Suppressor macrophage treated with lipopolysaccharide for 4 hours (primary cell): ENCODE data around the gene UST.

Experiments used
- DNase-seq: peaks from one replicate; pipeline ENCODE4 v3.0.0-alpha.2; 2020

UST gene, protein sequence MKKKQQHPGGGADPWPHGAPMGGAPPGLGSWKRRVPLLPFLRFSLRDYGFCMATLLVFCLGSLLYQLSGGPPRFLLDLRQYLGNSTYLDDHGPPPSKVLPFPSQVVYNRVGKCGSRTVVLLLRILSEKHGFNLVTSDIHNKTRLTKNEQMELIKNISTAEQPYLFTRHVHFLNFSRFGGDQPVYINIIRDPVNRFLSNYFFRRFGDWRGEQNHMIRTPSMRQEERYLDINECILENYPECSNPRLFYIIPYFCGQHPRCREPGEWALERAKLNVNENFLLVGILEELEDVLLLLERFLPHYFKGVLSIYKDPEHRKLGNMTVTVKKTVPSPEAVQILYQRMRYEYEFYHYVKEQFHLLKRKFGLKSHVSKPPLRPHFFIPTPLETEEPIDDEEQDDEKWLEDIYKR

DNA sequence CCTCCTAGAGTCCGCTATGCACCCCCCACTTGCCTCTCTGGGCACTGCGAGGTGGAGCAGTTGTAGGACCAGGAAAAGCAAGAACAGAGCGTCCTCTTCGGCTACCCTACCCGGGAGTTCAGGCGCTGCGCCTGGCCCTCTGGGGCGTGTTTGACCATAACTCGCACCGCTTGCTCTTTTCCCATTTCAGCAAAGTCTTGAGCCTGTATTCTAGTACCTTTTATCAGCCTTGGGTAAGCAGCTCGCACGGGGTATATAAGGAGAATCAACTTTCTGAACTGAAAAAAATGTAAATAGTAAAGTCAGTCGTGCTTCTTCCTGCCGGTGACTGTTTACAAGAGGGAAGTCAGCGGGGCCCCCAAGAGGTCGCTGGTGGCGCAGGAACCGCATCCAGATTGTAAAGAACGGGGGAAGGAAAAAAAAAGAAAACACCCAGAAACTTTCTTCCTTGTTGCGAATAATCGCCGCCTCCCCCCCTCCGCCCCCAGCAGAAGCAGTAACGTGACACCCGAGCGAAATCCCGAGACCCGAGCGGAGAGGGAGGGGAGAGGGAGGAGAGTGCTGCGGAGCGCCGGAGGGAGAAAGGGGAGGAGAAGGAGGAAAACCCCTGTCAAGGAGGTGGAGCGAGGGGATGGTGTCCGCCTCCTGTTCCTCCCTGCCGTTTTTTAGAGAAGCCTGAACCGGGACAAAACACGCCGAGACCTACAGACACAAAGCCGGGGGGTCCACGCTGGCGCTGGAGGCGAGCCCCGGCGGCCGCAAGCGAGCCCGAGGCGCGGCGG is at the start of gene UST:
Gene UST (plus strand): TSS at position 668 of the 782 bp plus-strand sequence. CDS start 401 bp downstream, outside the sequence.
- DNase-seq = peak; percentile 80

GRCh38 chr6:148697895-148698440 is 48.9 kb upstream of the UST start:
- DNase-seq = no peak

DNA sequence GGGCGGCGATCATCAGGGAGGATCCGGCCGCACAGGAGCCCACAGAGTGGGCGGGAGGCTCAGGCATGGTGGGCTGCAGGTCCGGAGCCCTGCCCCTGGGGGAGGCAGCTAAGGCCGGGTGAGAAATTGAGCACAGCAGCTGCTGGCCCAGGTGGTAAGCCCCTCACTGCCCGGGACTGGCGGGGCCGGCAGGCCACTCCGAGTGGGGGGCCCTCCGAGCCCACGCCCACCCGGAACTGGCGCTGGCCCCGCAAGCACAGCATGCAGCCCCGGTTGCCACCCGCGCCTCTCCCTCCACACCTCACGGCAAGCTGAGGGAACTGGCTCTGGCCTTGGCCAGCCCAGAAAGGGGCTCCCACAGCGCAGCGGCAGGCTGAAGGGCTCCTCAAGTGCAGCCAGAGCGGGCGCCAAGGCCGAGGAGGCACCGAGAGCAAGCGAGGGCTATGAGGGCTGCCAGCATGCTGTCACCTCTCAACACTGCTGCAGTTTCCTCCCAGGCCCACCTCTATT is 48.1 kb upstream of the UST start:
- DNase-seq = no peak

DNA sequence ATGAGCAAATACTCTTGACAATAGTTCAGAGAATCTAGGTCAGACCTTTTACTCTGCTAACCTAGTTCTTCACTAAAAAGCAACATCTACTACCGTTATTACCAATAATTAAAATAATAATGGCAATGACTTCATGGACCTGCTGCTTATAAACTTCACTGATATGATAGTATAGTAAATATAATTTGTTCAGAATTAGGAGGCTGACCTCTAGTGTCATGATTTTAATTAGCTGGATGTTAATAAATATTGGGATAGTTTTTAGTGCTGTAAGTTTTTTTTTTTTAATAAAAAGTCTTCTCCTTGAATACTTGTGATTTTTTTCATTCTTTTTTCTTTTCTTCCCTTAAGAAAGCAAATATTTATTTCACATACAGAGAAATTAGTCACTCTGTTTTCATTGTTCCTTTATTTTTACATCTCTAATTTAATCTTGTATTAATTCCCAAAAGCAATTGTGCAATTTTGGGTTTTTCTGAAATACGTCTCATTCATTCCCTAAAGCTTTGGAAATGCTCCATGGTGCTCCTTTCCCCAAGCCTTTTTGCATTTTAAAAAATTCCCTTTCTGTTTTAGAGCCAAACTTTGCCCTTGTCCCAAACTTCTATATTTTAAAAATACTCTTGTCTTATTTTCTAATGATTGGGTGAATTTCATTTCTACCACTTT is 46.6 kb upstream of the UST start:
- peak; percentile 70 for DNase-seq

GRCh38 chr6:148700741-148701311 is 46.0 kb upstream of the UST start:
- DNase-seq = peak; percentile 76

- DNase-seq = no peak
Measured at GRCh38 chr6:148701375-148701774, 45.5 kb upstream of the UST start.

- DNase-seq = no peak
Measured at GRCh38 chr6:148703900-148704299, 42.9 kb upstream of the UST start.

DNA sequence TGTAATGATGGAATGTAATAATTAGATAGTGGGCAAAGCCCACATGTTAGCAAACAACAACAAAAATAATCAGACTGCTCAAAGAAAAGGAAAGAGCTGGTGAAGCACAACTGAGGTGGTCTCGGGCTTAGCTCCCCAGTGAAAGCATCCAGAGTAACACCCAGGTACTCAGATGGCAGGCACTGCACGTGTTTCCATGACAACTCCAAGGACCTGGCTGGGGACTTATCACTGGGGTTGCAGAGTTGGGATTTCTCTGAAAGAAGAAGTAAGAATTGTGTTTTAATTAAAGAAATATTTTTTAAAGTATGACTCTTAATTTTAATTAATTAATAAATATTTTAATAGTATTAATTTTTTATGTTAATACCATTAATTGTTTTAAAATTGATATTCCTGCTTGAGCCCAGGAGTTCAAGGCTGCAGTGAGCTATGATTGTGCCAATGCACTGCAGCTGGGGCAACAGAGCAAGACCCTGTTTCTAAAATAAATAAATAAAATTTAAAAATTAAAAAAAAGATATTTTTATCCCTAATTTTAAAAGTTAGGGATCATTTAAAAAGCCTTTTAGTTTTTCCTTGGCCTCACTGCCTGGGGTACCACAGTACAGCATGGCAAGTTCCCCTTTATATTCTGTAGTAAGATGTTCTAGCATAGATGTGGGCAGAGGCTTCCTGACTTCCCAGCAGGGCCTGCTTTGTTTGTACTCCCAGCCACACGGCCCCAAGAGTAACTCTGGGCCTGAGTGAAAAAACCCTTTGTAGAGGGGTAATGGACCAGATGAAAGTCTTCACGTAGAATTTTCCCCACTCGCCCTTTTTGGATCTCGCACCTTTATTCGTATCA is 42.2 kb upstream of the UST start:
- DNase-seq = peak; percentile 8

- DNase-seq = no peak
Measured at GRCh38 chr6:148708707-148709106, 38.1 kb upstream of the UST start.

- no peak for DNase-seq
Measured at GRCh38 chr6:148709577-148709976, 37.3 kb upstream of the UST start.

DNA sequence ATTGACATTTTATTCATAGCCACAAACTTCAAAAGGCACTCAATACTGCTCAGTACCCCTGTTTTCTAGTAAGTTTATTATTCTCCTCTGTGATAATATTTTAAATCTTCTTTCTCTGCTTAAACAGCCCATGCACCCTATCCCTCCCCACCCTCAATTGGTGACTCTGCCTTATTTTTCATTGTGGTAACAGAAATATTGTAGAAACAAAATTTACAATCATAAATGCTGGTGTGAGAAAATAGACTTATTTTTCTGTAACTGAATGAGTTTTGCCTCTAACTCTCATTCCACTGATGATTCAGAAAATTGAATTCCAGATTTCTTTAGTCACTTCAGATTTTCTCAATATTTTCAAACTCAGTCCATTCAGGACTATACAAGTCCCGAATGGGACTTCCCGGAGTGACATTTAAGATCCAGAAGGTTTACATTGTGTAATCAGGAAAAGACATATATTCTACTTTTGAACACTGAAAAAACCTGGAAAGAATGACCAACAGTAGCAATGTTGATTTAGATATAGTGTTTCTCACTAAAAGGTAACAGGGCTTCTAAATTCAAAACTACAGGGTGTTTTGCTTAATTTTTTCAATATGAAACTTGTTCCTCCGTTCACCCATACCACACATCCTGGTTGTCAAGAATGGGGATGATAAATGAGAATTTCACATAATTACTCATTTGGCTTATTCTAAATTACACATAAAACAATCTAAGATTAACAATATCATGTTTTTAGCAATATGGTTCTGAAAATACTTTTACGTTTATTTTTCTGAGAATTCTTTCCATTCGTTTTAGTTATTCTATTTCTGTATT is 34.8 kb upstream of the UST start:
- no peak for DNase-seq

DNA sequence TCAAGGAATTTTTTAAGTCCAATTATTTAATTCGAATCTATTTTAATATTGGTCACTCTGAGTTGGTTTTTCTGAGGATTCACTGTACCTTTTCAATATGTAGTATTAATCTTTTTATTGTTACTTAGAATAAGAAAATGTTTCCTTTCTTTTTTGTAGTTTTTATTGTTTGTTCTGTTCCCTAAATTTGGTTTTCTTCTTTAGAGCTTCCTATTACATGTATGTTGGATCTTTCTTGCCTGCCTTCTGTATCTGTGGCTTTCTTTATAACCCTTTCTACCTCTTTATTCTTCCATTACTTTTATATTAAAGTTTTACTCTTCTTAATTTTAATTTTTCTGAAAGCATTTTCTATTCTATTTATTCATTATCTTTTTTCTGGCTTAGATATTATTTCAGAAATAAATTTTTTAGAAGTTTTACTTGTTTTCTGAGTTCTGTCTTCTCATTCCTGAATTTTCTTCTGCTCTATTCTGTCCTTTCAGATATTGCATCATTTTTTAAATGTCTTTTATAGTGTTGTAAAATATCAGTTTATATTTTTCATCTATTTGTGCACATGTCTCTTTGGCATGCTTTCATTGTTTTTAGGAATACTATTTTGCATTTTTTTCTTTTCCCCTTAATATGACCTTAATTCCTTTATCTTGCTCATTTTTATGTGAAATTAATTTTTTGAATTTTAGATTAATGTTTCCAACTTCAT is 33.6 kb upstream of the UST start:
- DNase-seq = no peak

GRCh38 chr6:148713921-148714320 is 32.9 kb upstream of the UST start:
- no peak for DNase-seq

GRCh38 chr6:148716811-148717210 is 30.0 kb upstream of the UST start:
- no peak for DNase-seq

DNA sequence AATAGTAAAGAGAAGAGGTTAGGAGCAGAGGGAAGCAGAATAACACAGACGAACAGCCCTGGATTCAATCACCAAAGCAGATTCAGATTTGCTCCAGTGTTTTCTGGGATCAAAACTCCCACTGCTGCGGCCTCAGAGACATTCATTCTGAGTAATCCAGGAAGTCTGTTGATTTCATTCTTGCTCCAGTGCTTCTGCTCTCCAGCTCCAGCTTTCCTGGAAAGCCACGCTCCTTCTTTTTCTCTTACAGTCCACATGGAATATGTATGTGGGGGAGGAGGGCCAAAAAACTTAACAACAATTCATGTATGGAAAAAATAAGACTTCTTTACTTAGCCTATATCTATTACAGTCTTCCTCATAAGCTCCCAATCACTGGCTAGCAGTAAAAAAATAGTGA is 26.4 kb upstream of the UST start:
- no peak for DNase-seq

DNA sequence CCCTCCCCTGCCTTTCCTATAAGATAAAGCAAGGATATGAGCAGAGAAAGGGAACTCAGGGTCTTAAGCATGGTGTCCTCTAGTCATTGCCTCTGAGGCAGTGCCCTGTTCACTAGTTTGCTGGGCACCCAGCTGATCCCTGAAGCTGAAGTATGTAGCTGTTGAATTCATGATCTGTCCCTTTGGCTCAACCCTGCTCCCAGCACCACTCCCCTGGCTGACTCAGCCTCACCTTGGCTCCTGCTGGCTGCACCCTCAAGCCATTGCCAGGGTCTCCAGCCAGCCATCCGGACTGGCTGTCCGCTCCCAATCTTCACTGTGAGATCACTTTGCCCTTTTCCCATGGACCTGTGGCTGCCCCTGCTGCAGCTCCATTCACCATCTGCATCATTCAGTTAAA is 25.9 kb upstream of the UST start:
- no peak for DNase-seq

- no peak for DNase-seq
Measured at GRCh38 chr6:148723484-148723883, 23.3 kb upstream of the UST start.

- DNase-seq = no peak
Measured at GRCh38 chr6:148724428-148724827, 22.4 kb upstream of the UST start.

GRCh38 chr6:148727104-148727503 is 19.7 kb upstream of the UST start:
- no peak for DNase-seq

- DNase-seq = peak; percentile 16
Measured at GRCh38 chr6:148735989-148736388, 10.8 kb upstream of the UST start.
